DMS53 (cell line): ENCODE measurements around the gene CTNNA1.
A peak's percentile ranks its signal among the peaks of the same experiment; 100 is the strongest.

Source experiments
- DNase-seq: peaks from one replicate; lab custom pipeline; 2025; lab: John Stamatoyannopoulos, UW

Gene CTNNA1

GRCh38 chr5:138849882-138850281 is 96.7 kb downstream of the CTNNA1 start:
- DNase-seq = no peak

DNA sequence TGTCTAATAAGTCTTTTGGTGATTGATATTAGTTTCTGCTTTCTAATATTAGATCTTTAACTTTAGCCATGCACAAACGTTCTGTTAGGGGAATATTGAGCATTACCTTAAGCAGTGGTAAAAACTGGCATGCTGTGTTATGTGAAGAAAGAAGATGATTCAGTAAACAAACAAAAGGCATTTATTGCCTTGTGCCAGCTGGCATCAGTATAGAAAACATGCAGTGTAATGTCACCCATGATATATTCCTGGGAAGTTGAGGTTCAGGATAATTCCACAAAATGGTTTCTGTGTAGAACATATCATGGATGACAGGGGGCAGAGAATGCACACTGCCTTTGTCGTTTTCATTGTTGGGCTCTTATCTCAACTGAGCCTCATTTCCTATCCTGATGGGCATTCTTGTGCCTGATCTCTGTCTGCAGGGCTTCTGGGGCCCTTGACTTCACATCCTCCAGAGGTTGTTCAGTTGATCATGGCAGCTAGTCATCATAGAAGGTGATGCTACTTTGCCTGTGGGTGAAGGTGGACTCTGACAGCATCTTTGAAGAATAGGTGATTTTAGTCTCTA is 97.7 kb downstream of the CTNNA1 start:
- DNase-seq = peak; percentile 62

- DNase-seq = no peak
Observed at GRCh38 chr5:138853132-138853531, 99.9 kb downstream of the CTNNA1 start.

- no peak for DNase-seq
Observed at GRCh38 chr5:138867011-138867410, 113.8 kb downstream of the CTNNA1 start.

GRCh38 chr5:138869038-138869437 is 115.8 kb downstream of the CTNNA1 start:
- no peak for DNase-seq

GRCh38 chr5:138869763-138870500 is 116.7 kb downstream of the CTNNA1 start:
- no peak for DNase-seq

GRCh38 chr5:138870611-138871010 is 117.4 kb downstream of the CTNNA1 start:
- DNase-seq = no peak

DNA sequence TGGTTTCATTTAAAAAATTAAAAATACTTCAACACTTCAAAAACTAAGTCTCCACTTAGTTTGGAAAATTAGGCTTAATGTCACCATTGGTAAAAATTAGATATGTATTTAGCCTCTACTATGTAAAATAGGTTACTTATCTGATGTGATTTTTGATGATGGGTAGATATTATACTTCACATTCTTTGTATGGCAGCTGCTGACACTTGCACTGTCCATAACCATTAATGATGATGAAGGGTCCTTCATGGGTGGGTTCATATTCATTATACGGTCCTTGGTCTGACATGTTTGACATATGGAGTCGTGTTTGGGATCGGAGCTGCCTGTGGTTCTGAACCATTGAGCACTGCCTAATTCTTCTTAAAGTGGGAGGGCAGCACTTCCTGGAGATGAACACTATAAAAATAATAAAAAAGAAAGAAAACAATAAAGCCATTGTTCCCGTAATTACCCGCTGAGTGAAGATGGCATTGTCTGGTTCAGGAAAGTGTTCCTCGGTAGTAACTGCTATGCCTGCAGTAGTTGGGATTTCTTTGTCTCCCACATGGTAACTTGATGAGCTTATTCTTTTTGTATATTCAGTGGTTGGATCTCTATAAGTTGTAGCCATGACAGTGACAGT is 119.7 kb downstream of the CTNNA1 start:
- DNase-seq = no peak

- DNase-seq = no peak
Observed at GRCh38 chr5:138873466-138874221, 120.4 kb downstream of the CTNNA1 start.

GRCh38 chr5:138874241-138874640 is 121.0 kb downstream of the CTNNA1 start:
- no peak for DNase-seq

- peak; percentile 78 for DNase-seq
Observed at GRCh38 chr5:138874771-138875551, 121.7 kb downstream of the CTNNA1 start, which contains the start of gene LRRTM2. Gene LRRTM2 (minus strand): TSS chr5:138875335. CDS start chr5:138874911, 424 bp downstream.

DNA sequence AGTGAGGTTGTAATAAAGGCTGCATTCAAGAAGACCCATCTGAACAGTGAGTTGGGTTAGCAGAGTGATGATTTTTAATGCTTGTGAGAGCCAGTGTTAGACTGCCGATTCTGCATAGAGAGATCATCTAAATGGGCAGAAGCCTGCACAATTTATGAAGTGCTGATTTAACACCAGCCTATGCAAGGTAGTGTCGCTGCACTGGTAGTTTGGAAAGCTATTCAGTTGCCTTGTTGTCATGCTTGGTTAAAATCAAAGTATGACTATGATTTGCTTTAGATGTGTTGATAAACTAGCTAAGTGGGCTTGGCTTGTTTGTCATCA is 122.3 kb downstream of the CTNNA1 start:
- DNase-seq = peak; percentile 37

- no peak for DNase-seq
Observed at GRCh38 chr5:138875946-138876345, 122.7 kb downstream of the CTNNA1 start.

DNA sequence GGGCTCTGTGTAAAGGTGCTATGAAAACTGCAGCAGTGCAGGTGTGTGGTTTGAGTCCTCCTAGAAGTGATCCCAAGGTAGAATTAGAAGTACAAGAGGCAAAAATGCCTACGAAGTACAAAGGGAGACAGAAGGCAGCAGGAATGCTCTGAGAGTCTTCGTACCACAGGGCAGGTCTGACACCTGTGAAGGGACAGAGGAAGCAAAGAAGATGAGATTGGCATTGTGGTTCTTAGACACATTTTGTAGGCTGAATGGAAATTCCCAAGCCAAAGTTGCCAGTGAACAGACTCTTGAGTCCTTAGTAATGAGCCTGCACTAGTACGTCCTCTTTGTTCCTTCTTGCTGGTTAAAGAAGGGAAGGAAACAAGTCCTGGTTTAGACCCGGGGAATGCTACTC is 123.6 kb downstream of the CTNNA1 start:
- DNase-seq = no peak

DNA sequence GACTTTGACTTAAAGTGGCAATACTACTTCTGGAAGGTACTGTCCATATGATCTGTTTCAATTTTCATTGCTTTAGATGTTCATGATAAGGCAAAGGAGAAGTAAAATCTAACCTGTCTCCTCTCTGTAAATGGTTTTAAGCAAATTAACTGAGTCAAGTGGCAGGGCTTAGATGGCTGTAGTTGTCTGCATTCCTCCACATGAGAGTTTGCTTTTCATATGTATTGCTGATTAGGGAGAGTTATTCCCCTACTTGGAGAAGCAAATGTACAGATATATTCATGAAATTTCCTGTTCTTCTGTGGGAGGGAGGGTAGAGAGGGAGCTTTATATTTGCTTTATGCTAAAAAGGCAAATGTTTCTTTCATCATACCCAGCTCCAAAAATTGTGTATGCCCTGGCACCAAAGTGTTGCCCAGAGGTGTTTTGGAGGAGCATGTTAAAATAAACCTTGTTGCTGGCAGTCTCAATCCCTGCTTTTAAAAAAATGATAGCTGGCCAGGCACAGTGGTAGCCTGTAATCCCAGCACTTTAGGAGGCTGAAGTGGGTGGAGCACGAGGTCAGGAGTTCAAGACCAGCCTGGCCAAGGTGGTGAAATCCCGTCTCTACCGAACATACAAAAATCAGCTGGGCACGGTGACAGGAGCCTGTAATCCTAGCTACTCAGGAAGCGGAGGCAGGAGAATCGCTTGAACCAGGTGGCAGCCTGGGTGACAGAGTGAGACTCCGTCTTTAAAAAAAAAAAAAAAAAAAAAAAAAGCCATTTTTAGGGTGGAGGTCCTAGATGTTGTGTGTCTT is 125.4 kb downstream of the CTNNA1 start:
- DNase-seq = no peak

DNA sequence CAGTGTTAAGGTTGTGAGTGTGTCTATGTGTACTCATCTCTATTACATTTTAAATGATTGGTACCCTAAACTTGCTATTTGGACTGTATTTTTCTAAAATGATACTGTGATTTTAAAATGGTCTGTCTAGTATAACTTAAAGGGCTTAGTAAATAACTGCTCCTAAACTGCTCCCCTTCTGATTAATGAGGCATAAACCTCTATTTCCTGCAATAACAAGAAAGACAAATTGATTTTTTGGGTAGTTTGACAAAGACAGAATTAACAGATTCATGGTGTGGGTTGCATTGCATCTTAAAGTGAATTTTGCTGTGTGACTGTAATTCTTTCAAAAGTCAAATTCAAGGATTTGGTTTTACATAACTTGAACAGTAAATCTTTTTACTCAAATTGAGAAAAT is 130.0 kb downstream of the CTNNA1 start:
- no peak for DNase-seq

GRCh38 chr5:138884094-138884493 is 130.9 kb downstream of the CTNNA1 start:
- DNase-seq = no peak

GRCh38 chr5:138884554-138884953 is 131.3 kb downstream of the CTNNA1 start:
- DNase-seq = no peak

- no peak for DNase-seq
Observed at GRCh38 chr5:138889994-138890393, 136.8 kb downstream of the CTNNA1 start.

DNA sequence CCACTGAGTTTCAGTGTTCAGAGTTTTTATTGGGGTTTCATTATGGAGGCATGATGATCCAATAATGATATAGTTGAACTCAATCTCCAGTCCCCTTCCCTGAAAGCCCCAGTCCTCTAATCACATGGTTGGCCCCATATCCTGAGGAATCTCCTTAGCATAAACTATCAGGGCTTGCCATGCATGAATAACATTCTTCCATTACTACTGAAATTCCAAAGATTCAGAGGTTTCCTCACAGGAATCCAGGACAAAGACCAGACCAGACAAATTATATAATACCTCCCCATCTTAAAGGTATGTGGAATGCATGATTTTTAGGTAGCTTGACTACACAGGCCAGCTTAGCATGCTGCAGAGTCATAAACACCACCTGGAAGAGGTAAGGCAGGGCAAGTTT is 137.4 kb downstream of the CTNNA1 start:
- no peak for DNase-seq

DNA sequence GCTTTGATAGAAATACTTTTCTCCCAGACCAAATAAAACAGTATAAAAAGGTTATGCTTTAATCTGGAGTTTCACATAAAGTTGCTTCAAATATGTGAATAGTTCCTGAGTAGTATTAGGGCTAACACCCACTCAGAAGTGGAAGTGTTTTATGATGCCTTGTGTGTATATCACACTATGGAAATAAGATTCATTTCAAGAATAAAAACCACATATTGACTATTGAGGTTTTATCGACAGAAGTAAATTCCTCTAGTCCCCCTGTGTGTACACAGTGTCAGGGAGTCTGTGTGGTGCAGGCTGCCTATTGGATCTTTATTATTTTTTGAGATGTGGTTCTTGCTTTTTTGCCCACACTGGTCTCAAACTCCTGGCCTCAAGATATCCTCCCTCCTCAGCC is 142.7 kb downstream of the CTNNA1 start:
- DNase-seq = no peak
